Adrenal gland (tissue), 5 donors: Measurements from ENCODE around the gene CTPS1.

Source experiments
- CTCF ChIP-seq, 6 experiments: fragments of 450-650 bp in 4 of 6; fragments of 200-600 bp in 2 of 6; sonication (generic) in 1 of 6; IDR thresholded peaks; 1 replicate in 5 of 6; 2 replicates in 1 of 6; pipeline versions ENCODE4 v1.5.1 to v1.8.0; 2016 to 2021; ENCODE audit warnings: antibody characterized with exemption in 6 of 6, mild to moderate bottlenecking in 2 of 6, moderate library complexity in 1 of 6
- POLR2A ChIP-seq, 2 donors: fragments of 450-650 bp; IDR thresholded peaks; one replicate each; pipeline ENCODE4 v1.6.1; 2017; ENCODE audit warnings: antibody characterized with exemption in 2 of 2, mild to moderate bottlenecking in 2 of 2, moderate library complexity in 1 of 2
- donor health status: DM: no; HTN: no; CAD: no.

GRCh38 chr1:41006942-41007865, 27.7 kb downstream of the CTPS1 start:
- no peak for TF ChIP-seq POLR2A (IDR thresholded peaks at IDR 0.05)
- no peak for TF ChIP-seq CTCF (IDR thresholded peaks at IDR 0.05)
